ENCODE results near the gene PROZ. TPM values are rescaled to one million over a fixed set of nuclear protein-coding genes. Genes with fewer than 3 reads are reported as not detected.

Gene PROZ
- polyA plus RNA-seq, 3 donors: 0.75 to 2.8 (median 1.6) TPM

GRCh38 chr13:113171250-113172125, 13.0 kb downstream of the PROZ start:
- DNase-seq (ENCODE audit: low read depth in 3 of 3, low spot score in 2 of 3): no peak

GRCh38 chr13:113172419-113172926, 14.0 kb downstream of the PROZ start:
- DNase-seq (ENCODE audit: low read depth in 3 of 3, low spot score in 2 of 3): no peak

- no peak for DNase-seq (ENCODE audit: low read depth in 3 of 3, low spot score in 2 of 3)
Measured at GRCh38 chr13:113176280-113176679, 17.8 kb downstream of the PROZ start.

GRCh38 chr13:113176822-113177221, 18.4 kb downstream of the PROZ start:
- DNase-seq (ENCODE audit: low read depth in 3 of 3, low spot score in 2 of 3): no peak

GRCh38 chr13:113178070-113178895, 19.8 kb downstream of the PROZ start:
- no peak for DNase-seq (ENCODE audit: low read depth in 3 of 3, low spot score in 2 of 3)

GRCh38 chr13:113178896-113179167, 20.4 kb downstream of the PROZ start:
- no peak for DNase-seq (ENCODE audit: low read depth in 3 of 3, low spot score in 2 of 3)

GRCh38 chr13:113179374-113180230, 21.2 kb downstream of the PROZ start:
- no peak for DNase-seq (ENCODE audit: low read depth in 3 of 3, low spot score in 2 of 3)

GRCh38 chr13:113182046-113182445, 23.6 kb downstream of the PROZ start:
- DNase-seq (ENCODE audit: low read depth in 3 of 3, low spot score in 2 of 3): no peak

- DNase-seq (ENCODE audit: low read depth in 3 of 3, low spot score in 2 of 3): no peak
Measured at GRCh38 chr13:113183450-113184129, 25.1 kb downstream of the PROZ start.

GRCh38 chr13:113184568-113185440, 26.4 kb downstream of the PROZ start:
- DNase-seq (ENCODE audit: low read depth in 3 of 3, low spot score in 2 of 3): no peak

- DNase-seq (ENCODE audit: low read depth in 3 of 3, low spot score in 2 of 3): no peak
Measured at GRCh38 chr13:113186061-113186900, 27.8 kb downstream of the PROZ start.

GRCh38 chr13:113187263-113187669, 28.8 kb downstream of the PROZ start:
- no peak for DNase-seq (ENCODE audit: low read depth in 3 of 3, low spot score in 2 of 3)

- DNase-seq (ENCODE audit: low read depth in 3 of 3, low spot score in 2 of 3): no peak
Measured at GRCh38 chr13:113187883-113188665, 29.6 kb downstream of the PROZ start.

GRCh38 chr13:113190181-113190580, 31.7 kb downstream of the PROZ start:
- DNase-seq (ENCODE audit: low read depth in 3 of 3, low spot score in 2 of 3): no peak

GRCh38 chr13:113192279-113192678, 33.8 kb downstream of the PROZ start:
- no peak for DNase-seq (ENCODE audit: low read depth in 3 of 3, low spot score in 2 of 3)

- DNase-seq (ENCODE audit: low read depth in 3 of 3, low spot score in 2 of 3): no peak
Measured at GRCh38 chr13:113192902-113193301, 34.5 kb downstream of the PROZ start.

- no peak for DNase-seq (ENCODE audit: low read depth in 3 of 3, low spot score in 2 of 3)
Measured at GRCh38 chr13:113195360-113195759, 36.9 kb downstream of the PROZ start.
